ENCODE measurements around the gene DLST. TPM values are rescaled to one million over a fixed set of nuclear protein-coding genes. Genes with fewer than 3 reads are reported as not detected.

The DLST gene
- total RNA-seq, 1 experiment from 2014 or later: 112 TPM

- no peaks in the 10 kb centered on the region for H3K36me3 Mint-ChIP-seq
- CTCF ChIA-PET: interaction anchor here (1.7 to 2.5 kb wide), 3 partner anchors 10 to 12 kb away, joined by 6 to 23 read pairs (median 9); partner anchors contain the start of gene RPS6KL1
- H3K4me1 Mint-ChIP-seq: 0 out of 2 replicates have a peak, but pooled peaks cover 3% of the 10 kb centered on the region
- H3K4me3 Mint-ChIP-seq: no peak overlapping the region
- no peaks in the 10 kb centered on the region for H3K9me3 Mint-ChIP-seq
- H3K27me3 Mint-ChIP-seq (ENCODE audit: low read depth): no peaks in the 10 kb centered on the region; the same call in none of the 2 replicates
- ATAC-seq: no peak
- TF ChIP-seq USF1 (CRISPR knock-in tag; IDR thresholded peaks at IDR 0.05): no peak
- TF ChIP-seq CBFB (CRISPR knock-in tag; IDR thresholded peaks at IDR 0.05; ENCODE audit: low read depth): no peak
- TF ChIP-seq, protein P1, sequence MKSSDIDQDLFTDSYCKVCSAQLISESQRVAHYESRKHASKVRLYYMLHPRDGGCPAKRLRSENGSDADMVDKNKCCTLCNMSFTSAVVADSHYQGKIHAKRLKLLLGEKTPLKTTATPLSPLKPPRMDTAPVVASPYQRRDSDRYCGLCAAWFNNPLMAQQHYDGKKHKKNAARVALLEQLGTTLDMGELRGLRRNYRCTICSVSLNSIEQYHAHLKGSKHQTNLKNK (CRISPR knock-in tag; IDR thresholded peaks at IDR 0.05): no peak
- no peak for TF ChIP-seq ELF4 (CRISPR knock-in tag; IDR thresholded peaks at IDR 0.05; ENCODE audit: low read depth)
- no peak for TF ChIP-seq FOXP4 (CRISPR knock-in tag; IDR thresholded peaks at IDR 0.05)
- no peak for TF ChIP-seq ZNF416 (CRISPR knock-in tag; IDR thresholded peaks at IDR 0.05)
- TF ChIP-seq PRRX2 (CRISPR knock-in tag; IDR thresholded peaks at IDR 0.05): no peak
- no peak for TF ChIP-seq NR3C1 (CRISPR knock-in tag; conservative IDR thresholded peaks at IDR 0.05; ENCODE audit: low read depth)
- TF ChIP-seq RORB (CRISPR knock-in tag; IDR thresholded peaks at IDR 0.05): no peak
- TF ChIP-seq MXD4 (CRISPR knock-in tag; IDR thresholded peaks at IDR 0.05; ENCODE audit: borderline replicate concordance): no peak
- no peak for TF ChIP-seq CREM (CRISPR knock-in tag; IDR thresholded peaks at IDR 0.05)
- no peak for TF ChIP-seq FOXK1 (CRISPR knock-in tag; IDR thresholded peaks at IDR 0.05)
- TF ChIP-seq, protein P2, sequence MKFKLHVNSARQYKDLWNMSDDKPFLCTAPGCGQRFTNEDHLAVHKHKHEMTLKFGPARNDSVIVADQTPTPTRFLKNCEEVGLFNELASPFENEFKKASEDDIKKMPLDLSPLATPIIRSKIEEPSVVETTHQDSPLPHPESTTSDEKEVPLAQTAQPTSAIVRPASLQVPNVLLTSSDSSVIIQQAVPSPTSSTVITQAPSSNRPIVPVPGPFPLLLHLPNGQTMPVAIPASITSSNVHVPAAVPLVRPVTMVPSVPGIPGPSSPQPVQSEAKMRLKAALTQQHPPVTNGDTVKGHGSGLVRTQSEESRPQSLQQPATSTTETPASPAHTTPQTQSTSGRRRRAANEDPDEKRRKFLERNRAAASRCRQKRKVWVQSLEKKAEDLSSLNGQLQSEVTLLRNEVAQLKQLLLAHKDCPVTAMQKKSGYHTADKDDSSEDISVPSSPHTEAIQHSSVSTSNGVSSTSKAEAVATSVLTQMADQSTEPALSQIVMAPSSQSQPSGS (CRISPR knock-in tag; IDR thresholded peaks at IDR 0.05; ENCODE audit: borderline replicate concordance, low read depth): no peak
- TF ChIP-seq, protein P3, sequence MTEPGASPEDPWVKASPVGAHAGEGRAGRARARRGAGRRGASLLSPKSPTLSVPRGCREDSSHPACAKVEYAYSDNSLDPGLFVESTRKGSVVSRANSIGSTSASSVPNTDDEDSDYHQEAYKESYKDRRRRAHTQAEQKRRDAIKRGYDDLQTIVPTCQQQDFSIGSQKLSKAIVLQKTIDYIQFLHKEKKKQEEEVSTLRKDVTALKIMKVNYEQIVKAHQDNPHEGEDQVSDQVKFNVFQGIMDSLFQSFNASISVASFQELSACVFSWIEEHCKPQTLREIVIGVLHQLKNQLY (CRISPR knock-in tag; IDR thresholded peaks at IDR 0.05): no peak
- TF ChIP-seq JUN (CRISPR knock-in tag; IDR thresholded peaks at IDR 0.05): no peak
- no peak for TF ChIP-seq IRF2 (CRISPR knock-in tag; IDR thresholded peaks at IDR 0.05; ENCODE audit: borderline replicate concordance, low read depth)
- no peak for TF ChIP-seq ATF3 (CRISPR knock-in tag; conservative IDR thresholded peaks at IDR 0.05)
- no peak for TF ChIP-seq TP53 (CRISPR knock-in tag; IDR thresholded peaks at IDR 0.05)
- TF ChIP-seq TEAD4 (CRISPR knock-in tag; IDR thresholded peaks at IDR 0.05): no peak
- TF ChIP-seq, protein P4, sequence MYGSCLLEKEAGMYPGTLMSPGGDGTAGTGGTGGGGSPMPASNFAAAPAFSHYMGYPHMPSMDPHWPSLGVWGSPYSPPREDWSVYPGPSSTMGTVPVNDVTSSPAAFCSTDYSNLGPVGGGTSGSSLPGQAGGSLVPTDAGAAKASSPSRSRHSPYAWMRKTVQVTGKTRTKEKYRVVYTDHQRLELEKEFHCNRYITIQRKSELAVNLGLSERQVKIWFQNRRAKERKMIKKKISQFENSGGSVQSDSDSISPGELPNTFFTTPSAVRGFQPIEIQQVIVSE (CRISPR knock-in tag; IDR thresholded peaks at IDR 0.05; ENCODE audit: borderline replicate concordance): no peak
- POLR2A ChIA-PET: interaction anchor here (0.7 kb wide), 1 partner anchor 13 kb away, joined by 3 read pairs; the partner anchor contains the start of gene RPS6KL1
- H3K27ac Mint-ChIP-seq: no peak overlapping the region
- no peak for DNase-seq (ENCODE audit: low spot score)
These were observed 53.6 kb downstream of the DLST start for GRCh38 chr14:74935360-74935680.

DNA sequence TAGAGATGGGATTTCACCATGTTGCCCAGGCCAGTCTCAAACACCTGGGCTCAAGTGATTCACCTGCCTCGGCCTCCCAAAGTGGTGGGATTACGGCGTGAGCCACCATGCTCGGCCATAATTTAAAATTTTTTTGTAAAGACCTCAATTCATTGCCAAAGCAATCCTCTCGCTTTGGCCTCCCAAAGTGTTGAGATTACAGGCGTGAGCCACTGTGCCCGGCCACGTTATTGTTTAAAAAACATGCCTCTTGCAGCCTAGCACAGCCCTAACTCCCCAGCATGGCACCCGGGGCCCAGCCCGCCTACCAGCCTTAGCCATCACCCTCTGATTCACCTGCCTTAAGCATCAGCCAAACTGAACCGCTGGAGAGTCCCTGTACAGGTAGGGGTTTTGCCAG lies 54.4 kb downstream of the DLST start:
- no peaks in the 10 kb centered on the region for H3K9me3 Mint-ChIP-seq
- TF ChIP-seq ZNF416 (CRISPR knock-in tag; IDR thresholded peaks at IDR 0.05): no peak
- TF ChIP-seq ESRRA (CRISPR knock-in tag; IDR thresholded peaks at IDR 0.05; ENCODE audit: borderline replicate concordance): no peak
- TF ChIP-seq SP1 (CRISPR knock-in tag; conservative IDR thresholded peaks at IDR 0.05): no peak
- TF ChIP-seq EMX1 (CRISPR knock-in tag; IDR thresholded peaks at IDR 0.05): no peak
- TF ChIP-seq, protein P5, sequence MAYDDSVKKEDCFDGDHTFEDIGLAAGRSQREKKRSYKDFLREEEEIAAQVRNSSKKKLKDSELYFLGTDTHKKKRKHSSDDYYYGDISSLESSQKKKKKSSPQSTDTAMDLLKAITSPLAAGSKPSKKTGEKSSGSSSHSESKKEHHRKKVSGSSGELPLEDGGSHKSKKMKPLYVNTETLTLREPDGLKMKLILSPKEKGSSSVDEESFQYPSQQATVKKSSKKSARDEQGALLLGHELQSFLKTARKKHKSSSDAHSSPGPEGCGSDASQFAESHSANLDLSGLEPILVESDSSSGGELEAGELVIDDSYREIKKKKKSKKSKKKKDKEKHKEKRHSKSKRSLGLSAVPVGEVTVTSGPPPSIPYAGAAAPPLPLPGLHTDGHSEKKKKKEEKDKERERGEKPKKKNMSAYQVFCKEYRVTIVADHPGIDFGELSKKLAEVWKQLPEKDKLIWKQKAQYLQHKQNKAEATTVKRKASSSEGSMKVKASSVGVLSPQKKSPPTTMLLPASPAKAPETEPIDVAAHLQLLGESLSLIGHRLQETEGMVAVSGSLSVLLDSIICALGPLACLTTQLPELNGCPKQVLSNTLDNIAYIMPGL (CRISPR knock-in tag; IDR thresholded peaks at IDR 0.05): no peak
- TF ChIP-seq GRHL2 (CRISPR knock-in tag; IDR thresholded peaks at IDR 0.05; ENCODE audit: insufficient replicate concordance, severe bottlenecking): no peak
- TF ChIP-seq, protein P2 (CRISPR knock-in tag; IDR thresholded peaks at IDR 0.05; ENCODE audit: borderline replicate concordance, low read depth): no peak

More for the DNA sequence above, 54.4 kb downstream of the DLST start:
- no peak overlapping the region for H3K4me3 Mint-ChIP-seq
- DNase-seq (ENCODE audit: low spot score) (no peak), ATAC-seq (no peak)
- no peaks in the 10 kb centered on the region; the same call in none of the 2 replicates for H3K27me3 Mint-ChIP-seq (ENCODE audit: low read depth)
- H3K36me3 Mint-ChIP-seq: no peaks in the 10 kb centered on the region
- H3K27ac Mint-ChIP-seq: no peak overlapping the region
- ChIA-PET CTCF (interaction anchor here (1.1 to 2.5 kb wide), 6 partner anchors 9 to 75 kb away, joined by 3 to 23 read pairs (median 5); partner anchors contain the start of gene RPS6KL1), POLR2A (no interaction called here)
- H3K4me1 Mint-ChIP-seq: 0 out of 2 replicates have a peak, but pooled peaks cover 3% of the 10 kb centered on the region
